Measurements from ENCODE around the gene KIAA1586.
"Not testable (repeated sequence)": the region's sequence is repeated elsewhere in the genome, so short reads cannot be mapped to it uniquely, and the experiment has no call there.

Gene KIAA1586

GRCh38 chr6:57072108-57072507 is 25.6 kb downstream of the KIAA1586 start:
- H4K20me1 ChIP-seq = no peaks in the 10 kb centered on the region
- no peak overlapping the region for H3K4me2 ChIP-seq
- no peaks in the 10 kb centered on the region for H3K27me3 ChIP-seq
- H3K27ac ChIP-seq = no peak overlapping the region
- no peak overlapping the region for H3K9ac ChIP-seq
- peaks cover 21% of the 10 kb centered on the region; the same call in 1 of the 2 replicates for H3K36me3 ChIP-seq
- H3K4me3 ChIP-seq = no peak overlapping the region
- TF ChIP-seq Cebpa-rat (IDR thresholded peaks at IDR 0.05) = no peak
- H3K9me3 ChIP-seq = no peaks in the 10 kb centered on the region
- H3K4me1 ChIP-seq = no peaks in the 10 kb centered on the region

DNA sequence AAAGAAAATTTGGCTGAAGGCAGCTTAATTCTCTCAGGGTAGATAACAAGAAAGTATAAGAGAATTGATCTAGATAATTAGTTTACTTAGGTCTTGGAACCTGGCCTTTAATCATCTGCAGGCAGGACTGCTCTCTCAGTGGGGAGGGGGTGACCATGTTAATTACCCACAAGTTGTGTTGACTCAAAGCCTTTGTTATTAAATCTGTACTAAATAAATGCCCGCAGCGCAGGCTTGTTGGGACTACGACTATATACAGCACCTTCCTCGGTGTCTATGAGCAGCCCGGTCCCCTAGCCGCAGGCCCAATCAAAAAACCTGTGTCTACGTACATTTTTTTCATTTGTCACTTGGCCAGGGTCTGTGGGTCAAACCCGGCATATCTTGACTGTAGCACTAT is 27.9 kb downstream of the KIAA1586 start:
- Histone ChIP-seq H3K4me3 (no peak overlapping the region), H3K4me1 (no peaks in the 10 kb centered on the region), H3K36me3 (peaks cover 24% of the 10 kb centered on the region; the same call in 1 of the 2 replicates), H3K27ac (no peak overlapping the region), H3K4me2 (no peak overlapping the region), H4K20me1 (no peaks in the 10 kb centered on the region), H3K9ac (no peak overlapping the region), H3K9me3 (peaks cover 3% of the 10 kb centered on the region), H3K27me3 (no peaks in the 10 kb centered on the region)
- no peak for TF ChIP-seq Cebpa-rat (IDR thresholded peaks at IDR 0.05)

DNA sequence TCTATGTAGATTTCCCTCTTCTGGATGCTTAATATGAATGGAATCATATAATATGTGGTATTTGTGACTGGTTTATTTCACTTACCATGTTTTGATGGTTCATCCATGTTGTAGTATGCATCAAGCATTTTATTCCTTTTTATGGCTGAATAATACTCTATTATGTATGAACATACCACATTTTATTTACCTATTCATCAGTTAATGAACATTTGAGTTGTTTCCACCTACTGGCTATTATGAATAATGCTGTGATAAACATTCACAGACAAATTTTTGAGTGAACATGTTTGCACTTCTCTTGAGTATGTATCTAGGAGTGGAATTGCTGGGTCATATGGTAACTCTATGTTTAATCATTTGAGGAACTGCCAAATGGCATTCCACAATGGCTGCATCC is 28.6 kb downstream of the KIAA1586 start:
- Histone ChIP-seq H3K9me3 (peaks cover 11% of the 10 kb centered on the region), H3K36me3 (peaks cover 26% of the 10 kb centered on the region; the same call in 1 of the 2 replicates)

DNA sequence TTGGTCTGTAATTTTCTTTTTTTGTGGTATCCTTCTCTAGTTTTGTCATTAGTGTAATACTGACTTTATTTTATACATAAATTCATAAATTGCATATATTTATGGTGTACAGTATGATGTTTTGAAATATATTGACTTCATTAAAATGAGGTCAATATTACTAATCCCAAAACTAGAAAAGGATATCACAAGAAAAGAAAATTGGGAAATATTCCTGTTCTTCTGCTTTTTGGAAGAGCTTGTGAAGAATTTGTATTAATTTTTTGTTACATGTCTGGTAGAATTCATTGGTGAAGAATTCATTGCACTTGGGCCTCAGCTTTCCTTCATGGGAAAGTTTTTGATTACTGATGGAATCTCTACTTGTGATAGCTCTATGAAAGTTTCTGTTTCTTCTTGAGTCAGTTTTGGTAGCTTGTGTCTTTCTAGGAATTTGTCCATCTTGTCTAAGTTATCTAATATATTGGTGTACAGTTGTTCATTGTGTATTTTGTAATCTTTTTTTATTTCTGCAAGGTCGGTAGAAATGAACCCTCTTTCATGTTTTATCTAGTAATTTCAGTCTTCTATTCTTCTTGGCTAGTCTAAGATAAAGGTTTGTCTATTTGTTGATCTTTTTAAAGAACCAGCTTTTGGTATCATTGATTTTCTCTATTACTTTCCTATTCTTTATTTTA is 32.2 kb downstream of the KIAA1586 start:
- Histone ChIP-seq H3K27ac (no peak overlapping the region), H4K20me1 (no peaks in the 10 kb centered on the region), H3K9me3 (peaks cover 17% of the 10 kb centered on the region), H3K4me2 (no peak overlapping the region), H3K27me3 (no peaks in the 10 kb centered on the region), H3K4me1 (peaks cover 18% of the 10 kb centered on the region), H3K9ac (no peak overlapping the region), H3K36me3 (peaks cover 17% of the 10 kb centered on the region; the same call in 1 of the 2 replicates), H3K4me3 (no peak overlapping the region)
- no peak for TF ChIP-seq Cebpa-rat (IDR thresholded peaks at IDR 0.05)

More for the DNA sequence above, 28.6 kb downstream of the KIAA1586 start:
- H3K27ac ChIP-seq = no peak overlapping the region
- H3K27me3 ChIP-seq = no peaks in the 10 kb centered on the region
- no peaks in the 10 kb centered on the region for H4K20me1 ChIP-seq
- no peak for TF ChIP-seq Cebpa-rat (IDR thresholded peaks at IDR 0.05)
- H3K4me1 ChIP-seq = no peaks in the 10 kb centered on the region
- H3K4me3 ChIP-seq = no peak overlapping the region
- no peak overlapping the region for H3K9ac ChIP-seq
- H3K4me2 ChIP-seq = no peak overlapping the region

DNA sequence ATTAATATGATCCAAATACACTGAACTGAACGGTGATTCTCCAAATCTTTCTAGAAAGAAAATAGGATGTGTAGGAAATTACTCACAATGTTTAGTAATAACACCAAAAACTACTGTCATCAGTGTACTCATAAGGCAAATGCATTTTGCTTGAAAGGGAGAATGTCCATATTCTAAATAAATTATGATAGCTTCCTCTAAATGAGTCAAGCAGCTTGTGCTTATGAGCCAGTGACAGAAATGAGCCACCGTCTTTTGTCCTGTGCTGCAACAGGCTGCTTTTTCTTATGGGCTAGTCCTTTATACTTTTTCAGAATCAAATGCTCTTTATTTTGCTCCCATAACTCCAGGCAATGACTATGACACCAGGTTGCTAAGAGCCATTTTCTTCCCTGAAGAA is 39.0 kb downstream of the KIAA1586 start:
- H3K4me1 ChIP-seq = peaks cover 28% of the 10 kb centered on the region
- no peaks in the 10 kb centered on the region for H3K27me3 ChIP-seq
- no peak overlapping the region for H3K27ac ChIP-seq
- no peaks in the 10 kb centered on the region for H3K36me3 ChIP-seq
- H4K20me1 ChIP-seq = no peaks in the 10 kb centered on the region
- no peak overlapping the region for H3K9ac ChIP-seq
- H3K4me3 ChIP-seq = no peak overlapping the region
- H3K9me3 ChIP-seq = peaks cover 3% of the 10 kb centered on the region; the same call in 1 of the 2 replicates
- TF ChIP-seq Cebpa-rat (IDR thresholded peaks at IDR 0.05) = no peak
- no peak overlapping the region for H3K4me2 ChIP-seq

DNA sequence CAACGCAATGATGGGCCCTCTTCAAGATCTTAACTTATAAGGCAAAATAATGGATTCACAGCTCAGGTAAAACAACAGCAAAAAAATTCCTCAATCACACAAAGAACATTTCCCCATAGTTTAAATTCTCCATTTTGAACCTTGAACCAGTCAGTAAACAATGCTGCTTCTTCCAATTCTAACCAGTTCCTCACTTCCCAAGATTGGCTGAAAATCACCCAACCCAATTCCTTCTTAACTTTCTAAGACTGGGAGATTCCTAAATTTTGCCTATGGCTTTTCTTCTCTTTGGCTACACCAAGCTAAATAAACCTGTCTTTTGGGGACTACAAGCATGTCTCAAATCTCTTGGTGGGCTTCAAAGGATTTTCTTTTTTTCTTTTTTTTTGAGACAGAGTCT is 40.4 kb downstream of the KIAA1586 start:
- peaks cover 6% of the 10 kb centered on the region for H4K20me1 ChIP-seq
- H3K4me2 ChIP-seq = no peak overlapping the region
- peaks cover 33% of the 10 kb centered on the region for H3K4me1 ChIP-seq
- H3K27me3 ChIP-seq = no peaks in the 10 kb centered on the region
- H3K9ac ChIP-seq = no peak overlapping the region
- no peak overlapping the region for H3K4me3 ChIP-seq
- H3K27ac ChIP-seq = no peak overlapping the region
- H3K36me3 ChIP-seq = peaks cover under 1% of the 10 kb centered on the region; the same call in 1 of the 2 replicates
- TF ChIP-seq Cebpa-rat (IDR thresholded peaks at IDR 0.05) = no peak
- H3K9me3 ChIP-seq = no peaks in the 10 kb centered on the region

DNA sequence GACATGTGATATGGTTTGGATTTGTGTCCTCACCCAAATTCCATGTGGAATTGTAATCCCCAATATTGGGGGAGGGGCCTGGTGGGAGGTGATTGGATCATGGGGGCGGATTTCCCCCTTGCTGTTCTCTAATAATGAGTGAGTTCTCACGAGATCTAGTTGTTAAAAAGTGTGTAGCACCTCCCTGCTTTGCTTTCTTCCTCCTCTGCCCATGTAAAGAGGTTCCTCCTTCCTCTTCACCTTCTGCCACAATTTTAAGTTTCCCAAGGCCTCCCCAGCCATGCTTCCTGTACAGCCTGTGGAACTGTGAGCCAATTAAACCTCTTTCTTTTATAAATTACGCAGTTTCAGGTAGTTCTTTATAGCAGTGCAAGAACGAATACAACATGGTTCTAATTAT is 41.4 kb downstream of the KIAA1586 start:
- Histone ChIP-seq H3K4me1 (peaks cover 33% of the 10 kb centered on the region), H3K27ac (no peak overlapping the region), H3K36me3 (peaks cover 7% of the 10 kb centered on the region; the same call in 1 of the 2 replicates), H3K27me3 (no peaks in the 10 kb centered on the region), H4K20me1 (peaks cover 17% of the 10 kb centered on the region), H3K9me3 (no peaks in the 10 kb centered on the region), H3K4me3 (no peak overlapping the region), H3K4me2 (no peak overlapping the region), H3K9ac (no peak overlapping the region)
- no peak for TF ChIP-seq Cebpa-rat (IDR thresholded peaks at IDR 0.05)

DNA sequence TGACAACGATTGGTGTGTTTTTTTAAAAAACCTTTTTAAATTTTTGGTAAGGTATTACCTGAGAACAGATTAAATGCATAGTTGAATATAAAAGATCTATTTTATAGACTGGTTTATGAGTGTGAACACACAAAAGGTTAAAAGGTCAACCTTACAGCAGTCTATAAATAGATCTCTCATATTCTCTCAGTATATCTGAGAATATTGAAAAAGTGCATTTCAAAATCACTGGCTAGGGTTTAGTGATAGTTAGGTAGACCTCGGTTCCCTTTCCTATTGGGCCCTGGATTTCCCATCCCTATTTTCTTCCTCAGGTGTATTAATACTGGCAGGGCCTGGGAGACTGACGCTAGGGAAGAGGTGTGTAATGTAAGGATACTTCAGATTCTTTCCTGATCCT is 42.8 kb downstream of the KIAA1586 start:
- H3K4me3 ChIP-seq = peak overlapping the region; percentile 71
- no peak for TF ChIP-seq Cebpa-rat (IDR thresholded peaks at IDR 0.05)
- no peaks in the 10 kb centered on the region for H3K27me3 ChIP-seq
- H3K36me3 ChIP-seq = peaks cover 13% of the 10 kb centered on the region; the same call in 1 of the 2 replicates
- H3K9me3 ChIP-seq = no peaks in the 10 kb centered on the region
- peak overlapping the region; percentile 72 for H3K4me2 ChIP-seq
- H3K27ac ChIP-seq = peak overlapping the region; percentile 20; the same call in 1 of the 2 replicates
- peak overlapping the region; percentile 36; the same call in 1 of the 2 replicates for H3K9ac ChIP-seq
- peaks cover 36% of the 10 kb centered on the region for H3K4me1 ChIP-seq
- H4K20me1 ChIP-seq = peaks cover 31% of the 10 kb centered on the region

GRCh38 chr6:57089687-57090457 is 43.4 kb downstream of the KIAA1586 start, which contains the start of gene ZNF451:
Gene ZNF451 (plus strand): TSS chr6:57090188. CDS start chr6:57090254, 66 bp downstream.
- Histone ChIP-seq H4K20me1 (peaks cover 37% of the 10 kb centered on the region), H3K27me3 (no peaks in the 10 kb centered on the region), H3K9me3 (no peaks in the 10 kb centered on the region), H3K4me1 (peaks cover 36% of the 10 kb centered on the region), H3K27ac (peak within 1 kb of the TSS; percentile 72), H3K36me3 (peaks cover 17% of the 10 kb centered on the region; the same call in 1 of the 2 replicates), H3K4me2 (peak within 1 kb of the TSS; percentile 72), H3K9ac (peak within 1 kb of the TSS; percentile 80), H3K4me3 (peak within 1 kb of the TSS; percentile 71)
- no peak for TF ChIP-seq Cebpa-rat (IDR thresholded peaks at IDR 0.05)

GRCh38 chr6:57090458-57091067 is 44.1 kb downstream of the KIAA1586 start:
- not testable (repeated sequence) for H3K27me3 ChIP-seq, H3K4me2 ChIP-seq, H3K9me3 ChIP-seq, H3K27ac ChIP-seq
- peak overlapping the region; percentile 80; the same call in 1 of the 2 replicates for H3K9ac ChIP-seq
- H3K4me1 ChIP-seq = peaks cover 36% of the 10 kb centered on the region
- H3K36me3 ChIP-seq = peaks cover 24% of the 10 kb centered on the region
- H4K20me1 ChIP-seq = peaks cover 44% of the 10 kb centered on the region
- peak overlapping the region; percentile 71; the same call in 1 of the 2 replicates for H3K4me3 ChIP-seq

DNA sequence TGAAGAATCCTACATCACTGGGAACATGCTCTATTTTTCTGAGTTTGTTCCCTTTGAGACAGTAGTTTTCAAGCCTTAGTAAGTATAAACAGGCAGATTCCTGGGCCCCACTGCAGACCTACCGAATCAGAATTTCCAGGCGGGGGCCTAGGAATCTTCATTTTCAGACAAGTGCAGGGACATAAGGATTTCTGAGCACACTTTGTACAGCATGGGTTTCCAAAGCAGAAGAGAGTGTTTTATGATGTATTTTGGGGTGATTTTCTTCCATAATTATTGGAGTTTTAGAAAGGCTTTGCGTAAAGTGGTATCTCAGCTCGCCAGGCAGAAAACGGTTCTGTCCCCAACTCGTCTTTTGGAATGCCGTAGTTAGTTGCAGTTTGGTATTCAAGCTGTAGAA is 44.9 kb downstream of the KIAA1586 start:
- H3K4me2 ChIP-seq = peak overlapping the region; percentile 71
- not testable (repeated sequence) for H3K4me3 ChIP-seq, H3K27me3 ChIP-seq, H3K9ac ChIP-seq, H3K9me3 ChIP-seq, H3K27ac ChIP-seq
- H4K20me1 ChIP-seq = peaks cover 51% of the 10 kb centered on the region
- peaks cover 31% of the 10 kb centered on the region for H3K36me3 ChIP-seq
- peaks cover 36% of the 10 kb centered on the region for H3K4me1 ChIP-seq

Measured in BLaER1 (cell line).